GM12801 (cell line): ENCODE measurements around the gene RUNX1.

Source experiments
- CTCF ChIP-seq: IDR thresholded peaks from one replicate; pipeline ENCODE4 v1.5.1; 2011; ENCODE audit warnings: control low read depth; ENCODE audit not compliant: insufficient read length; ENCODE audit errors: extremely low read depth

RUNX1 gene

GRCh38 chr21:34844924-34845238, 204.2 kb downstream of the RUNX1 start:
- TF ChIP-seq CTCF, result no peak

GRCh38 chr21:34844013-34844923, 204.8 kb downstream of the RUNX1 start:
- TF ChIP-seq CTCF, result no peak

GRCh38 chr21:34843562-34843961, 205.5 kb downstream of the RUNX1 start:
- TF ChIP-seq CTCF, result no peak

GRCh38 chr21:34841154-34841553, 207.9 kb downstream of the RUNX1 start:
- no peak for TF ChIP-seq CTCF

- no peak for TF ChIP-seq CTCF
Measured at GRCh38 chr21:34840693-34841092, 208.4 kb downstream of the RUNX1 start.

GRCh38 chr21:34838956-34839820, 209.9 kb downstream of the RUNX1 start:
- no peak for TF ChIP-seq CTCF

GRCh38 chr21:34836933-34837505, 212.1 kb downstream of the RUNX1 start:
- no peak for TF ChIP-seq CTCF
